GM19193 (cell line): Measurements from ENCODE around the gene ERMARD.

Experiments
- POLR2A ChIP-seq: IDR thresholded peaks from 4 replicates; pipeline ENCODE4 v1.6.1; 2011; ENCODE audit not compliant: insufficient read depth, insufficient read length; ENCODE audit errors: extremely low read depth

The ERMARD gene

GRCh38 chr6:169751242-169752073 is at the start of gene ERMARD, which contains the start of gene DYNLT2:
TSS of gene ERMARD (plus strand) at chr6:169751622. CDS start at chr6:169751658, 36 bp downstream.
TSS of gene DYNLT2 (minus strand) at chr6:169751572. CDS start at chr6:169751458, 114 bp downstream.
- TF ChIP-seq POLR2A: peak; percentile 95

GRCh38 chr6:169701954-169702839 is 49.2 kb upstream of the ERMARD start, which contains the start of the genes C6orf120 and WDR27:
TSS of gene C6orf120 (plus strand) at chr6:169702126. CDS start at chr6:169702460, 334 bp downstream.
TSS of gene WDR27 (minus strand) at chr6:169702029. CDS start at chr6:169689005, 13,024 bp downstream.
- TF ChIP-seq POLR2A: peak; percentile 91

- no peak for TF ChIP-seq POLR2A
Measured at GRCh38 chr6:169702840-169703246, 48.6 kb upstream of the ERMARD start.

- no peak for TF ChIP-seq POLR2A
Measured at GRCh38 chr6:169707772-169708171, 43.6 kb upstream of the ERMARD start.

GRCh38 chr6:169709293-169709692 is 42.1 kb upstream of the ERMARD start:
- no peak for TF ChIP-seq POLR2A

GRCh38 chr6:169710009-169710408 is 41.4 kb upstream of the ERMARD start:
- no peak for TF ChIP-seq POLR2A

- no peak for TF ChIP-seq POLR2A
Measured at GRCh38 chr6:169714178-169714577, 37.2 kb upstream of the ERMARD start.

DNA sequence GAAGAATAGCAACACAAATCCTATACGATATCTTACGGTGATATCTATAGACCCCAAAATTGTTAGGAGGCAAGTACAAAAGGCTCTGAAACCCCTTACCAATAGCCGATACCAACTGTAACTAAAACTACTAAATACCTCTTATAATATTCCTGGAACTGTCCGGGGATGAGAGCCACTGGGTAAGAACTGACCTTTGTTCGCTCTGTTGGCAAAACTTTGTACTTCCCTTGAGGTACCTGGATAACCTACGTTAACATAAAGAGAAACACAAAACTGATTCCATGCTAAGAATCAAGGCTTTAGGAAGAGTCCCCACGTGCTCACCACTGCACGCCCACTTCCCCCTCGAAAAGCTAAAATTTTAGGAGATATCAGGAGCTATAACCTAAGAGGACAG is 36.8 kb upstream of the ERMARD start:
- no peak for TF ChIP-seq POLR2A

GRCh38 chr6:169719117-169719516 is 32.3 kb upstream of the ERMARD start:
- TF ChIP-seq POLR2A: no peak

DNA sequence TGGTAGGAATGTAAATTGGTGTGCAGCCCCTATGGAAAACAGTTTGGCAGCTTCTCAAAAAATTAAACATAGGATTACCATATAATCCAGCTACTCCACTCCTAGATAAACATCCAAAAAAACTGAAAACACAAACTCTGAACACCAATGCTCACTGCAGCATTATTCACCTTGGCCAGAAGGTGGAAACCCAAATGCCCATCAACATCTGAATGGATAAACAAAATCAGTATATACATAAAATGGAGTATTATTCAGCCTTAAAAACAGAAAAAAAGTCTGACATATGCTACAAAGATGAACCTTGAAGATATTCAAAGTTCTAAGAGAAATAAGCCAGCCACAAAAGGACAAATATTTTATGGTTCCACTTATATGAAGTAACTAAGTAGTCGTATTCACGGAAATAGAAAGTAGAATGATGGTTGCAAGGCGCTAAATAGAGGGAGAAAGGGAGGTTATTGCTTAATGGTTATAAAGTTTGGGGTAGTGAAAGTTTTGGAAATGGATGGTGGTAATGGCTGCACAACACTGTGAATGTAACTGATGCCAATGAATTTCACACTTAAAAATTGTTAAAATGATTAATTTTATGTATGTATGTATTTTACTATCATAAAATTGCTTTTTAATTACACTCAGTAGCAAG is 31.1 kb upstream of the ERMARD start:
- TF ChIP-seq POLR2A: no peak

- TF ChIP-seq POLR2A: no peak
Measured at GRCh38 chr6:169722362-169723199, 28.8 kb upstream of the ERMARD start.

DNA sequence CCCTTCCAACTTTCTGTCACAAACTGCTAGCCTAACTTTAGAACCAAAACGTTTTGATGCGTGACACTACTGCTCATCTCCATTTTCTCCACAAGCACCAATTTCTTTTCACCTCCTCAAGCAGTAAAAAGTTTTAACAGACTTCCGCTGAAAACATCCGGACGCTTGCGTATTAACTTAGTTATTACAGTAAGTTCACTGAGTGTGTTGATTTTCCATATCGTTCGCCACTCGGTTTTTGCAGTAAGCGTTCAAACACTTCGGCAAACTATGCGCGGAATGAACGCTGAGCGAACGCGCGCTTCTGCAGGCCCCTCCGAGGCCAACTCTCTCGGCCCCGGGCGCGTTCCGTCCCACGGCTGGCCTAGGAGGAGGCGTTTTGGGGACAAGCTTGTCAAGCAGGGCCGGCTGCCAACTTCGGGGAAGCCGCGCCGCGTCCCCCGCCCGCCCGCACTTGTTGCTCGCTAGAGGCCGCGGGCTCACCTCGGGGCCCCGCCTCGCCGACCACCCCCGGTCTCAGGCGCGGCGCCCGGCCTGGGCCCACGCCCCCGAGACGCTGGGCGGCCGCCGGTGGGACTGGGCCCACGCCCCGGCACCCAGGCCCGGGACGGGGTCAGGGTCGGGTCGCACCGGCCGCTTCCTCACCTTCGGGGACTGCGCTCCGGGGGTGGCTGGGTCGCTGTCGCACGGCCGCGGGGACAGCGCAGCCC is 28.1 kb upstream of the ERMARD start:
- TF ChIP-seq POLR2A: no peak

- TF ChIP-seq POLR2A: peak; percentile 14
Measured at GRCh38 chr6:169723991-169724493, 27.4 kb upstream of the ERMARD start.
